ENCODE data around the gene PLD1.

- TF ChIP-seq CTCF (IDR thresholded peaks at IDR 0.05 in 8 of 11, conservative IDR thresholded peaks at IDR 0.05 in 3 of 11) = no peak
- no peak for TF ChIP-seq POLR2A (IDR thresholded peaks at IDR 0.05)
- TF ChIP-seq POLR2AphosphoS5 (IDR thresholded peaks at IDR 0.05) = no peak
Observed at GRCh38 chr3:171824116-171824515, 13.8 kb upstream of the PLD1 start.
